GM18517 (cell line): ENCODE results near the gene TBX5.

Experiments used
- ATAC-seq: cut with Tn5 transposase; IDR thresholded peaks from one replicate; pipeline ENCODE4 v1.9.1; 2021; ENCODE audit warnings: mild to moderate bottlenecking, moderate library complexity; ENCODE audit not compliant: unreplicated experiment

Gene TBX5

DNA sequence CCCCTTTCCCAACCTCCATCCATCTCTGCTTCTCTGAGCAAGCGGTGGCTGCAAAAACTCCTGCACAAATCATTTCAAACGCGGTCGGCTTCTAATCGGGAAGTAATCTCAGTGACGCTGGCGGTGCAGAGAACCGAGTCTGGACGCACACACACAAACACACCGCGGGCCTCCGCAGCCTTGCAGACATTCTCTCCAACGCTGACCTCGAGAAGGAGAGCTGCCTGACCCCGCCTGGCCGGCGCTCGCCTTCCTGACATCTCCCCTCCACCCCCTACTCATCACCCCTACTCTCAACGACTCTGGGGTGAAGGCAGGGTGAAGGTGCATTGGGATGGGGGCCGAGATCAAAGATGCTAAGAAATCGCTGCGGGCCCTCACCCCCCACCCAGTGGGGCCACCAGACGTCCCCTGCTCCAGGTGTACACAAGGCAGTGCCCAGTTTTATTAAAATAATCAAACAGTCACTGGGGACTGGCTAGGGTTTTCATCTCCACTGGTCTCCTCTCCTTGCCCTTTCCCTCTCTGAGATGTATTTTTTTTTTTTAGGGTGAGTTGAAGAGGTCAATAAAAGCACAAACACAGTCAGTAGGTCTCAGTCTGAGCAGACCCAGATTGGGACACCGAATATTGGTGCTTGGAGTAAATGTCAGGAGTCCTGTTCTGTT lies 506 bp upstream of the TBX5 start:
- no peak for ATAC-seq

DNA sequence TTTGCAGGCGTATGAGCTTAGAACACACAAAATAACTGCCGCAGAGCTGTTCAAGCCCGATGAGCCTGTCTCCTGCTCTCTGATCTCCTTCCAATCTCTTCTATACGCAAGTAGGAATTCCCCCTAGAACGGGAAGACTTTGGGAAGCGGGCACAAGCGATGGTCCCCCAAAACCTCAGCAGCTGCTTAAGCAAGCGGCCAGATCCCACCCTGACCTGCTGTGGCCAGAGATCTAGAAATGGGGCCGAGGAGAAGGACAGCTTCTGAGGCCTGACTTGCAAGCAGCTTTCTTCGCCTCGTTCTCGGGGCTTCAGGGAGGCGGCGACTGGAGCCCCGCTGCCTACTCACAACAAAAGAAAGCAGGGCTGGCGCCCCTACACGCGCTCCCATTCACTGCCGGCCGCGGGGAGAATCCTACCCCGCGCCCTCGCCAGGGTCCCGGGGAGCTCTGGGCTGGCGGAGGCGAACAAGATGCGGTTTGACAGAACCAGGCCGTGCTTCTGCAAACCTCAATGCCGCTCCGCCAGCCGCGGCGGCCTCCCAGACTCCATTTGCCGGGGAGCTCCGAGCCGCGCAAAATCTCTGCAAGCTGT lies 922 bp downstream of the TBX5 start:
- ATAC-seq = no peak

DNA sequence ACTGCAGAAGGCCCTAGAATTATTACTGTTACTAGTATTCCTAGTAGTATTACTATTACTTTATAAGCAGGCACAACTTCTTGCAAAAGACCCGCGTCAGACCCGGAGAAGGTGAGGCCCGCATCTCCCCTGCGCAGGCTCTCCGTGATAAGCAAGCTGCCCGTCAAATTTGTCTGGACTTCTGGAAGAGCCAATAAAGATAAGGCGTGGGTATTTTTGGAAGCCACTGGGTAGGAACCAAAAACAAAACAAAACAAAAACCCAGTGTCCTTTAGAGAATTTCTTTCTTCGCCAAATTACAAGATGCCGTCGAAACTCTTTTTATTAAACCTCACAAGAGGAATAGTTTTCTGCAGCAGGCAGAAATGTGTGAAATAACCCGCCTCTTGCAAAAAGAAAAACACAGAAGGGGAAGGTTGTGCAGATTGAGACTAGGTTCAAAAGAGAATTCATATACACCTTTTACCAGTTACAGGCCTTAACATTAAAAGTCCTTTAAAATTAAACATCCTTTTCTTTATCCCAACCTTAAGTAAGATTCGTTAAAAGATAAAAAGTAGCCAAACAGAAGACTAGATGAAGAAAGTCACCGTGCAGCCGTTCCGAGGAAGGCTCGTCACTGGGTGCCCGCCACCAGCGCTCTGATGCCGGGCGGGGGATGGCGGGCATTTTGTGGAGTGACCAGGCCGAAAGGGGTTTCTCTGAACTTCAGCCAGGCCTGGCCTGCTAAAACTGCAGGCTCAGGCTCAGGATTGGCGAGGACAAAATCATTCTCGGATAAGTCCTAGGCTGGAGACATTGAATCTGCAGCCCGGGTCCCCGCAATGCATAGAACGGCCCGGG lies 1.6 kb downstream of the TBX5 start:
- no peak for ATAC-seq

DNA sequence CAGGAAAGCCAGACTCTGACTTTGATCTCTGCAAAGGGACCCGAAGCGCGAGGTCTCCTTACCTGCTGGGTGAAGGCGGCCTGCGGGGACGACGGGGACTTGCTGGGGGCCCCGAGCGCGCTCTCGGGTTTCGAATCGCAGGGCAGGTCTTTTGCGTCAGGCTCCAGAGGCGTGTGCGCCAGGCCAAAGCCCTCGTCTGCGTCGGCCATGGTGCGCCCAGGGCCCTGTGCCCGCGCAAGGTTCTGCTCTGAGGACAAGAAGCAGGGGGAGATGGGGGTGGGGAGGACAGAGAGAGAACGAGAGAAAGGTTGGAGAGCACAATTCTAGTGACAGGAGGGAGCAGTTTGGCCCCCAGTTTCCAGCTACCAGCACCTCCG lies 2.3 kb downstream of the TBX5 start:
- ATAC-seq = no peak

DNA sequence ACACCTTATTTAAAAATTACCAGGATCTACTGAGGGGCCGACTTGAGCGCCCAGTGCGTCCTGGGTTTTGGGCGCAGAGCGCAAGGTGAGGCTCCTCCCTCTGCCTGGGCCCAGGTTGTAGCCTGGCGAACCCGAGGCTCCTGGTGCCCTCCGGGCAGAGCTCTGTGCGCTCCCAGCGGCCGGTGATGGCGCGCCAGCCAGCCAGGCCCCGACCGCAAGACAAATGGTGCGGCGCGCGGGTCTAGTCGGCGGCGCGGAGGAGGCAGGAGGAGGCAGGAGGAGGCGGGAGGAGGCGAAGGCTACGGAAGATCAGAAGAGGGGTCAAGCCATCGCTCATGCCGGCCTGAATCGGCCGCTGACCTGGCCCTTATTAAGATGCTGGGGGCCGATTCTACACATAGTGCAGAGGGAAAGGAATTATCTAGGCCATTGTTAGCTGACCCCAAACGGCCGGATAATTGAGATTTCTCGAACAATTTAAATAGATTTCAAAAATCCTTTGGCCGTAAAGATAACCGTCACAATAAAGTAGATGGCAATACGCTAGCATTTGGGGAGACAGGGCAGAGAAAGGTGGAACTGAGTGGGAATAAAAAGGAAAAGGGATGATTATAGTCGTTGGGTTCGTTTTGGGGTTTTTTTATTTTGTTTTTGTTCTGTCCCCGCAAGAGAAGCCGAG lies 2.8 kb downstream of the TBX5 start:
- ATAC-seq = no peak

DNA sequence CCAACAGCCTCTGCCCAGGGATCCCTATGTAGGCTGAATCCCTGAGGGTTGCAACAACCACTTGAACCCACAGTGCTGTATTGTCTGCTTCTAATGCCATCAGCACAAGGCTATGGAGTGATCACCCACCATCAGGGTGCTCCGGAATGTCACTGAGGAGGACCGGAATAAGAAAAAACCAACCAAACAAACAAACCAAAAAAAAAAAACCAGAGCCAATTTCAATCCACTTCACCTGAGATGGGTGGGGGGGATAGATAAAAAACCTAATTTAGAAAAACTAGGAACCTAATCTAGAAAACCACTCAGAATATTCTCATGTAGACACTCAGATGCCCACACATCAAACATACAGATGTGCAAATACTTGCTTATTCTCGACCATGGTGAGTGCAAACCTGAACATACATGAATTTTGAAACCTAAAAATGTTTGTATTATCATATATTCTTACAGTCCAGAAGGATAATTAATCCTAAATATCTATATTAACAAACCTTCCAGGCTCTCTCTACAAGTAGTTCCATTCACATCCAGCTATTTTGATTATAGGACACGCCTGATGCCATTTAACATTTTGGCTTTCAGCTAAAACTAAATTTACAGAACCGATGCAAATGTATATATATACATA lies 3.7 kb downstream of the TBX5 start:
- no peak for ATAC-seq

DNA sequence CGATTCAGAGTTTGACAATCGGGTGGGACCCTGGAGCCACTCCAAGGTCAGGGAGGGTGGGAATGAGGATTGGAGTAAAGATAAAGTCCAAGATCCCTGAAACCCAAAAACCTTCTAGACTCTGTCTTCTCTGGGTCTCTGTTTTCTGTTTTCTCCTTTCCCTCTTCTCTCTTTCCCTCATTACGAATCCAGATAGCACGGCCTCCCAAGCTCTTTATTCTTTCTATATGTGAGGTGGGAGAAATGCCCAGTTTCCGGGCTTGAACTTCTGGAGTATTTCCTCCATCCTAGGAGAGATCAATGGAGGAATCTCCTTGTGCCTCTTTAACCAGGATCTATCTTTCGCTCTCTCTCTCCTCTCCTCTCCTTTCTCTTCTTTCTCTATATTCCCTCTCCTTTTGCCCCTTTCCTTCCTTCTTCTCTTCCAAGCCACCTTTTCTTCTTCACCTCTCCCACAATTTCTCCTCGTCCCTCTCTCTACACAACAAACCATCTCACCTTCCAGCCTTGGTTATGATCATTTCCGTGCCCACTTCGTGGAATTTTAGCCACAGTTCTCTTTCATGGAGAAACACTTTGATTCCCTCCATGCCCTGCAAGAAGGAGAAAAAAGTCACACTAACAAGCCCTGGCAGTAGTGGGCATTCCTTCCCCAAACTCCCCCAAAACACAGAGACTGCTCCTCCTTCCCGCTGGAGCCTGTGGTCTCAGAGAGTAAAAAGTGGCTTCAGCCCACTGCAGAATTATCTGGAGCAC lies 4.4 kb downstream of the TBX5 start:
- no peak for ATAC-seq

DNA sequence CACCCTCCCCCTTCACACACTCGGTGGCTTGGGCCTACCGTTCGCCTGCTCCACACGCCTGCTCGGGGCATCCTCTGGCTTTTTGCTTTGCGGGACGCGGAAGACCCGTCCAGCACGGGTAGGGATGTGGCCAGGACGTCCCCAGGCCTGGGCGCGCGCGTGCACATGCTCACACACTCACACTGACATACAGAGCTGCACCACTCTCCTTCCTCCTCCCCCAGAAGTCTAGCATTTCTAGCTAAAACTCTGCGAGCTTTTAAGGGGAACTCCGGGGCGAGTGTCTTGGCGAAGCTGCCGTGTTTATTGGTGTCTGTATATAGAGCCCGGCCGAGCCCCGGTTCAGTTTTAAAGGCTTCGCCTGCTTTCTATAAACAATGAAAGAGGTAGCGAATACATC lies 5.0 kb downstream of the TBX5 start:
- no peak for ATAC-seq

DNA sequence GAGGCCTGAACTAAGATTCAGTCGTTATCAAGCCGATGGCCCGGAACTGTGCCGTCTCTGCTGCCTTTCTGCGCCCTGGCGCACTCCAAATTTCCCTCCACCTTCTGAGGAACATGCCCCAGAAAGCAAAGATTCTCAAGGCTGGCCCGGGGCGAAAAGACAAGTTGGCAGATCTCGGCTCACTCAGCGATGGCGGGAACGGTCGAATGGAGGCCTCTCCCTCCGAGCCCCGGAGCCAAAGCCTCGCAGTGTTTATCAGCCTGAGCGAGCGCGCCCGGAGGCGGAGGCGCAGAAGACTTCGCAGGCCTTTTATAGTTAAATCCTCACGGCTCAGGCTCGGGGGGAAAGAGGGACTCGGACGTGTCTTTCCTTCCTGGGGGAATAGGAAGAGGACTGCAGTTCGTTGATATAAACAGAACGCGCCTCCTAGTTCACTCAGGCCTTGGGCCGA lies 5.6 kb downstream of the TBX5 start:
- ATAC-seq = no peak

DNA sequence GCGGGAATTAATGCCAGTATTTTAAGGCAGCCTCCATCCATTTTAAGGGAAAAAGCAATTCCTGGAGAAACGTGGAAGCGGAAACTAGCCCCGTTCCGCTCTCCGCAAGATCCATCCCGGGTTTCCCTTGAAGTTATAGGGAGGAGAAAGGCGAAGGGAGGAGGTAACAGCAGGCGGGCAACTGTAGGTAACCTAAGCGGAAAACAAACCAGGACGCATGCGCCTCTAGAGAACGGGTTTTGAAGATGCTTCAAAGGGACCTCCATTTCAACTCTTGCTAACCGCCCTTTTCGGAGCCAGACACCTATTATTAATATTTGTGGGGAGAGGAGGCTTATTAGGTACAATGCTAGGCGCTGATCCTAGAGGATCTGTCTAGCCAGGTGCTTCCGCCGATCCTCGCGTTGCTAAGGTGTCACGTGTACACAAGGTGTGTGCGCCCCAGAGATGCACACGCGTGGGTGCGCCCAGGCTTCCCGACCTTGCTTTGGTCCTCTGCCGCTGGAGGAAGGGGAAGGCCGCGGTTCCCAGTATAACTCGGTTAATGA lies 6.2 kb downstream of the TBX5 start:
- ATAC-seq = no peak

DNA sequence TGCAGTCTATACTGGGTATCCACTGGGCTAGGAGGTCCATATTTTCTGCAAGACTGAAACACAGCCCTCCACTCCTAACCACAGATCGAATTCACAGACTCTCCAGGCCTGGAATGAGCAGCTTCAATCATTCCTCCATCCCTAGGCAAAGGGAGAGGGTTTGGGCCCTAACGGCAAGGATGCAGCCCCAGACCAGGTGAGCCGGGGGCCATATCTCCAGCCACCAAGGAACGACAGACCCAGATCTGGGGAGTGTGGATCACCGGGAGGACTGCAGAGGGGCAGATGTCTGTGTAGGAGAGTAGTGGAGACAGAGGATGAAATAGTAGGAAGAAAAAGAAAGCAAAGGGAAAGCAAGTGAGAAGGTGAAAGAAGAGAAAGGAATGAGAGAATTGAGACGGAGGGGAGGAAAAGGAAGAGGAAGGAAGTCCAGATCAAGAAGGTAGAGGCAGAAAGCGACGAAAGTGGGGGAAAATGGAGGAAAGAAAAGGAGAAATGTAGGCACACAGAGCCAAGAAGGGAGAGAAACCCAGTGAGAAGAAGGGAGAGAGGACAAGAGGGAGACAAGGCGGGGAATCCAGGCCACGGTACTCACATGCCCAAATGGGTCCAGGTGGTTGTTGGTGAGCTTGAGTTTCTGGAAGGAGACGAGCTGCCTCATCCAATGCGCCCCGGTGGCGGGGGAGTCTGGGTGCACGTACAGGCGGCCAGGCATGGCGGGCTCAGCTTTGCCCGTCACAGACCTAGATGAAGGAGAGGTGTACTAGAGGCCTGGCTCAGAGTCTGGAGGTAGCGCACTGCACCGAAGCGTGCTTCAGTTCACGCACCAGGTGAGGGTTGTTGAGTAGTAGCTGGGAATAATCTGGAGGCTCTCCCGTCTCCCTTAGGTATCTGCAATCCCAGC lies 7.7 kb downstream of the TBX5 start:
- no peak for ATAC-seq

DNA sequence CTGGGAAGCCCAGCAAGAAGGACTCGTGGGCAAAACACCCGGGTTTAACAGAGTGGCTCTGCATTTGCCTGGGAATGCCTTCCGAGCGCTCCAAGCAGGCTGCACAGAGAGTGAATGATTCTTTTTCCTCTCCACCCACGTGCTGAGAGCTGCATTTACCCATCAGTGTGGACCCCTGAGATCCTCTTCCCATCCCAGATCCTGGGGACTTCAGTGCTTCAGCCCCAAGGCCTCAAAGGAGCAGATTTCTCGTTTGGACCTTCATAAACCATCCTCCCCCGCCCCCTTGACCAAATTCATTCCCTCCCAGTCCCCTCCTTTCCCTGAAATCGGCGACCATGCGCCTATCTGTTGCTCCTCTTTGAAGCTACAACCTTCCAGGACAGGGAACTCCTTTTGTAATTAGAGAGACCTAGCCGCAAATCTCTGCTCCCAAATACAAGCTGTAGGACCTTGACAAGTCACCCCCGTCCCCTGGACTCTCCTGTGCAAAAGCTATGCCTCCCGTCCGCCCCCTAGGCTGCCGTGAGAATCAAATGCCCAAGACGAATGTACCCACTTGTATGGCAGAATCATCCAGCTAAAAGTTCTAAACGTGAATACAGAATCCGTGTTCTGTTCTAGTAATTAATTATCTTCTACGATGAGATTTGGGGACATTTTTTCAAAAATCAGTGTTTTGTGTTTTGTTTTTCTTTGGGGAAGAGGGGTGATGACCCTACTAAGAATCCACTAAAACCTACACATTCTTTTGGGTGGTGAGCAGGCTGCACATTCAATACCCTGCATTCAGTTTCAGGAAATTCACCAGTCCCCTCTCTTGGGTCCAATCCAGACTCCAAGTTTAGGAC lies 8.8 kb downstream of the TBX5 start:
- no peak for ATAC-seq

DNA sequence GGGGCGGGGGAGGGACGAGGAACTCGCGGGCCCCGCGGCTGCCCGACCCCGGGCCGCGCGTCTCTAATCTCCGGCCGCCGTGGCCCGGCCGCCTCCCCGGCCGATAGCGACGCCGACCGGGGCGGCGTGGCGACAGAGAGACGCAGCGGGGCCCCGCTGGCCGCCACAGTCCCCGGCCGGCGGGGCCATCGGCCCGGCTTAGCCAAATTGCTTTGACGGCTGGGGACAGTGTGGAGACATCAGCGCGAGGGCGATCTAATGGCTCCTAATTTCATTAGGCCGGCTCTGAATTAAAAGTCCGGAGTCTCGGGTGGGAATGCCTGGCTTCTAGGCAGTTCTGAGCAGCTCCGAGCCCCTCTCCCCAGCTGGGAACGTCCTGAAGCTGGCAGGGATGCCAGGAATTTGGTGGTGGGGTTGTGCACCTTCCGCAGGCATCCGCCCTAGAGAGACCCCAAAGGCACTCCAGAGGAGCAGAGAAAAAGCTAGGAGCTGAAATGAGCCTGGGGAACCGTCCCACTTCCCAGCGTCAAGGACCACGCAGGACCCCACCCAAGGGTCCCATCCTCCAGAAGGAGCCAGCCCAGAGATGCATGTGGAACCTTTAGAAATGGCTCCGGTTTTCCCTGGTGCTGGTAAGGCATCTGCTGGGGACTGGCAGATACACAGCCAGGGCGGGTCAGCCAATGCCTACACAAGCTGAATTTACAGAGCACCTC lies 9.6 kb downstream of the TBX5 start:
- no peak for ATAC-seq

DNA sequence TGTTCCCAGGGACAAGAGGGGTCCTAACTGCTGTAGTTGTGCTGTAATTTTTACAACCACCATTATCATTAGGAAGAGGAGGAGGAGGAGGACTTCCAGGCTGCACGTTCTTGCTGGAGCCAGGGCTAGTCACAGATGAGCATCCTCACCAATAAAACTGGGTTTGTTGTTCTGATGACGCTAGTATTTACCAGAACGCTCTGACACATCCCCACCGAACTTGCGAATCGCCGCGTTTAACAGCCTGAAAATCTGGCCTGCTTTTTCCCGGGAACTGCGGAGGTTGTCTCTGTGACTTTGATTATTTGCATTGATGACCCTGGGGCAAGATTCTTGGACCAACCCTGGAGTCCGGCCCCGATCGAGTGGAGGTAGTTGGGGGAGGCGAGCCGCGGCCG lies 10.2 kb downstream of the TBX5 start:
- no peak for ATAC-seq

DNA sequence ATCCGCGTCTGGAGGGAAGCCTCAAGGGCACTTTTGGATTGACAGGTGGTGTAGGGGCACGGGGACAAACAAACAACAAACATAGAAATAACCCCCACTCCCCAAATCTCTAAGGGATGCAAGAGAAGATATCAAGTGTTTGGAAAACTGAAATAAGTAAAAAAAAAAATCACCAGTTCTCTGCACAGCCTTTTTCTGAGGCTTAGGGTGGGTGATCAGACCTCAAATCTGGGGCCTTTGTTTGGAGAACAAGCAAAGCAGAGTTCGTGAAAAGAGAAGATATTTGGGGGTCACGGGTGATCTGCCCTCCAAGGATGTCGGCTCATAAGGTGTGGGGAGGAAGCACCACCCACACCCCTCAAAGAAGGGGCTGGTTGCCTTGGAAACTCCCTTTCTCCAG lies 10.7 kb downstream of the TBX5 start:
- no peak for ATAC-seq

DNA sequence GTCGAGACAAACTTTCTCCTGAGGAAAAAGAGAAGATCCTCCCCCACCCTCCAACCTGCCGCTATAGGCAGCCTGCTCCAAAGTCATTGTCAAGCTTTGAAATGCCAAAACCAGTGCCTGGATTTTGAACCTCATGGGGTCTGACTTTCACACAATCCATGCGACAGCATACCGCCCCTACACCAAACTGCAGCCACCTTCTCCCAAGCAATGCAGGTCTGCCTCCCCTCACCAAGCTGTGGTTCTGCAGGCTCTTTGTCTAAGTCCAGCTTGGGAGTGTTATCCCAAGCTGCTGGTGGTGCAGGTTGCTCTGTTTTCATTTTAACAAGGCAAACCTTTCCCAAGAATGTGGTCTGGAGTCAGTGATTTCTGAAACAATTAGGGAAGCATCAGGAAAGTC lies 12.4 kb downstream of the TBX5 start:
- ATAC-seq = no peak

DNA sequence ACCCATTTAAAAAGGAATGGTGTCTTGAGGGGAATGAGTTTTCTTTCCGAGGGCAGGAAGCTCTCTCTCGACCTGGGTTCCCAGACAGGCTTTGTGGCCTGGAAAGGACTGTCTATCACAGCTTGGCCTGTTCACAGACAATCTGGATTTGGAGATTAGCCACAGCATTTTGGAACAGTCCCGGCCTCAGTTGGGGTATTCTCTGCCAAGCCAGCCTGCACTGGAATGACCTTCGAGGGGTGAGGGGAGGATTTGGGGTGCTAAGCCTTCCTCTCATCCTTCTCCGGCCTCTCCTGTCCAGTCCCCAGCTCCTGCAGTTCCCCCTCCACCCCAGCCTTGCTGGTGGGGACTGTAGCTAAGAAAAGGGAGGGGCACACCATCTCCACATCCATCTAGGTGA lies 13.0 kb downstream of the TBX5 start:
- no peak for ATAC-seq

DNA sequence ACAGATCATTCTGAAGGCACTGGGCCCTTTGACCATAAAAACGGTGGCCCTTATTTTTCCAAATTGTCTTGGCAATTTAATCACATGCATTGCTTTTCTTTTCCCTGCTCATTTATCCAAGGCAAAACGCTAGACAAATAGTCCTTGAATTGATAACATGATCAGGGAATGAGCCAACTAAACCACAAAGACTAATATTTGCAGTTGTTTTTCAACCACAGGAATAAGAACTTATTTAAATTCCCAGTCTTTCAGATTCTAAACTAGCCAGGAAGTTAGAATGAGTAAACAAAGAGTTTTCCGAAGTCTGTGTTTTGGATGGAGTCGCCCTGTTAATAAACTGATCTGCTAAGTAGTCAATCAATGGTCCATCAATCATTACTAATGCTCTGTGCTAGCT lies 14.9 kb downstream of the TBX5 start:
- ATAC-seq = no peak
